Gastrocnemius medialis (tissue), 4 donors: ENCODE data around the gene TYMP.

ENCODE experiments used
- POLR2A ChIP-seq, 2 donors: fragments of 450-650 bp; IDR thresholded peaks; one replicate each; pipeline ENCODE4 v1.6.1; 2017; ENCODE audit warnings: antibody characterized with exemption in 2 of 2, mild to moderate bottlenecking in 2 of 2, moderate library complexity in 2 of 2
- TF ChIP-seq, protein P1 (sequence below), 5 experiments: fragments of 450-650 bp in 3 of 5; fragments of 200-600 bp in 2 of 5; sonication (generic) in 2 of 5; IDR thresholded peaks in 4 of 5; conservative IDR thresholded peaks in 1 of 5; 1 replicate in 4 of 5; 2 replicates in 1 of 5; pipeline ENCODE4 v1.5.1; 2016 to 2019; ENCODE audit warnings: antibody characterized with exemption in 5 of 5, mild to moderate bottlenecking in 3 of 5, moderate library complexity in 3 of 5

DNA sequence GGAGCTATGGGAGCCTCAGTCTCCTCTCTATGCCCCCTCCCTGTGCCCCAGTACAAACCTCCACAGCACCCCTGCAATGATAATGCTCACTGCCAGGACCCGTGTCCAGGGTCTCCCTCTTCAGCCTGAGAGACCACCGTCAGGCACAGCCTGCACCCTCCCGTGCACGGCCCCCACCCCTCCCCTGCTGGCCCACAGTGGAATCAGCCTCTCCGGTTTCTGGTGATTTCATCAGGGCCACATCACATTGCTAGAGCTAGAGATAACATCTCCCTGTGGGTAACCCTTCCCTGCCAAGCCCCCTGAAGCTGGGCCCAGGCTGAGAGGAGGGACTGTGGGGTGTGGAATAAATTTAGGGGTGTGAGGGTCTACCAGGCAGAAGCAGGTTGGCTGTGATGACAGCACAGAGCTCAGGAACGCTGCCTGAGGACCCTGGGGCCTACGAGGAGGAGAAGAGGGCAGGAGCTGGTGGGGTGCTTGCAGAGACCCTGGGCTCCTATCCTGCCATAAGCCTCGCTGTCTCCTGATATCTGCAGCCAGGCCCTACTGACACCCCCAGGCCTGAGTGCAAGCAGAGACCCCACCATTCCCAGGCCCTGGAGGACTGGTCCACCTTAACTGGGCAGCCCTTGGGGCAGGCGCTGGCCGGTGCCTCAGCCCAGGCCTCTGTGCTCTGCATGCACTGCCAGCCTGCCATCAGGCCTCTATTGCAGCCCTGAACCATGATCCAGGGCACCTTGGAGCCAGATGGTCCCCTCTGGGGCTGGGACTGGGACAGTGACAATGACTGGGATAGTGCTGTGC, 15.9 kb upstream of the TYMP start, which contains the start of gene KLHDC7B:
- TF ChIP-seq, protein P1, sequence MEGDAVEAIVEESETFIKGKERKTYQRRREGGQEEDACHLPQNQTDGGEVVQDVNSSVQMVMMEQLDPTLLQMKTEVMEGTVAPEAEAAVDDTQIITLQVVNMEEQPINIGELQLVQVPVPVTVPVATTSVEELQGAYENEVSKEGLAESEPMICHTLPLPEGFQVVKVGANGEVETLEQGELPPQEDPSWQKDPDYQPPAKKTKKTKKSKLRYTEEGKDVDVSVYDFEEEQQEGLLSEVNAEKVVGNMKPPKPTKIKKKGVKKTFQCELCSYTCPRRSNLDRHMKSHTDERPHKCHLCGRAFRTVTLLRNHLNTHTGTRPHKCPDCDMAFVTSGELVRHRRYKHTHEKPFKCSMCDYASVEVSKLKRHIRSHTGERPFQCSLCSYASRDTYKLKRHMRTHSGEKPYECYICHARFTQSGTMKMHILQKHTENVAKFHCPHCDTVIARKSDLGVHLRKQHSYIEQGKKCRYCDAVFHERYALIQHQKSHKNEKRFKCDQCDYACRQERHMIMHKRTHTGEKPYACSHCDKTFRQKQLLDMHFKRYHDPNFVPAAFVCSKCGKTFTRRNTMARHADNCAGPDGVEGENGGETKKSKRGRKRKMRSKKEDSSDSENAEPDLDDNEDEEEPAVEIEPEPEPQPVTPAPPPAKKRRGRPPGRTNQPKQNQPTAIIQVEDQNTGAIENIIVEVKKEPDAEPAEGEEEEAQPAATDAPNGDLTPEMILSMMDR (IDR thresholded peaks at IDR 0.05 in 4 of 5, conservative IDR thresholded peaks at IDR 0.05 in 1 of 5): no peak
- TF ChIP-seq POLR2A (IDR thresholded peaks at IDR 0.05): no peak
